ENCODE data around the gene APOL1.

Gene APOL1

DNA sequence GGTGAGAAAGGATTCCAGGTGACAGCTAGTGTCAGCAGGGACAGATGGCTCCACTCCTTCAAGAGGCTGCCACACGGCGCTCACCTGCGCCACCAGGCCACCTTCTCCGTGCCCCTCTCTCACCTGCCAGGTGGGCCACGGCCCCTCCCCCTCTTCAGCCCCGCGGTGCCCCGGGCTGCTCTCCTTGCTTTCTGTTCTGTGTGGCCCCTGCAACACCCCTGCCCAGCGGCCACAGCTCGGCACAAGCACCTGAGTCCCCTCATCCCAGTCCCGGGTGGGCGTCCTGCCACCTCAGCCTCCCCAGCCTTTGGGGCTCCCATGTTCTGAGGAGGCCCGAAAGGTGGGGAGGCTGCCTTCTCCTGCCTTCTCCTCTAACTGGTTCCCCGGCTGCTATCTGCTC is 46.4 kb downstream of the APOL1 start:
- no peak overlapping the region for H3K4me2 ChIP-seq (ENCODE audit: low read depth, low read length)
- no peaks in the 10 kb centered on the region for H3K4me1 ChIP-seq (ENCODE audit: low read length)
- TF ChIP-seq EZH2phosphoT487 (IDR thresholded peaks at IDR 0.05; ENCODE audit: low read length) = no peak
- TF ChIP-seq, protein P1, sequence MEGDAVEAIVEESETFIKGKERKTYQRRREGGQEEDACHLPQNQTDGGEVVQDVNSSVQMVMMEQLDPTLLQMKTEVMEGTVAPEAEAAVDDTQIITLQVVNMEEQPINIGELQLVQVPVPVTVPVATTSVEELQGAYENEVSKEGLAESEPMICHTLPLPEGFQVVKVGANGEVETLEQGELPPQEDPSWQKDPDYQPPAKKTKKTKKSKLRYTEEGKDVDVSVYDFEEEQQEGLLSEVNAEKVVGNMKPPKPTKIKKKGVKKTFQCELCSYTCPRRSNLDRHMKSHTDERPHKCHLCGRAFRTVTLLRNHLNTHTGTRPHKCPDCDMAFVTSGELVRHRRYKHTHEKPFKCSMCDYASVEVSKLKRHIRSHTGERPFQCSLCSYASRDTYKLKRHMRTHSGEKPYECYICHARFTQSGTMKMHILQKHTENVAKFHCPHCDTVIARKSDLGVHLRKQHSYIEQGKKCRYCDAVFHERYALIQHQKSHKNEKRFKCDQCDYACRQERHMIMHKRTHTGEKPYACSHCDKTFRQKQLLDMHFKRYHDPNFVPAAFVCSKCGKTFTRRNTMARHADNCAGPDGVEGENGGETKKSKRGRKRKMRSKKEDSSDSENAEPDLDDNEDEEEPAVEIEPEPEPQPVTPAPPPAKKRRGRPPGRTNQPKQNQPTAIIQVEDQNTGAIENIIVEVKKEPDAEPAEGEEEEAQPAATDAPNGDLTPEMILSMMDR (IDR thresholded peaks at IDR 0.05; ENCODE audit: low read length) = no peak
- TF ChIP-seq EZH2 (optimal IDR thresholded peaks at IDR 0.05; ENCODE audit: low read depth, low read length) = no peak
- peaks cover 9% of the 10 kb centered on the region for H3F3A ChIP-seq (ENCODE audit: insufficient read depth, low read length)
- H3K79me2 ChIP-seq (ENCODE audit: low read length) = peaks cover 76% of the 10 kb centered on the region
- no peak overlapping the region for H3K27ac ChIP-seq (ENCODE audit: low read length)
- no peaks in the 10 kb centered on the region for H4K20me1 ChIP-seq (ENCODE audit: insufficient read depth, low read length)
- no peak for DNase-seq
- H3K9ac ChIP-seq (ENCODE audit: low read length) = no peak overlapping the region
- H3K9me2 ChIP-seq (replicated peaks; ENCODE audit: insufficient read depth, low read length) = no peaks in the 10 kb centered on the region
- no peaks in the 10 kb centered on the region for H3K27me3 ChIP-seq (replicated peaks; ENCODE audit: insufficient read depth, low read length)
- H2AFZ ChIP-seq (ENCODE audit: low read length) = no peak overlapping the region
- H3K4me3 ChIP-seq (ENCODE audit: low read length) = no peak overlapping the region
- no peaks in the 10 kb centered on the region for H3K9me3 ChIP-seq (replicated peaks; ENCODE audit: insufficient read depth, low read length)
- peaks cover 53% of the 10 kb centered on the region for H3K36me3 ChIP-seq (replicated peaks; ENCODE audit: insufficient read depth, low read length)

DNA sequence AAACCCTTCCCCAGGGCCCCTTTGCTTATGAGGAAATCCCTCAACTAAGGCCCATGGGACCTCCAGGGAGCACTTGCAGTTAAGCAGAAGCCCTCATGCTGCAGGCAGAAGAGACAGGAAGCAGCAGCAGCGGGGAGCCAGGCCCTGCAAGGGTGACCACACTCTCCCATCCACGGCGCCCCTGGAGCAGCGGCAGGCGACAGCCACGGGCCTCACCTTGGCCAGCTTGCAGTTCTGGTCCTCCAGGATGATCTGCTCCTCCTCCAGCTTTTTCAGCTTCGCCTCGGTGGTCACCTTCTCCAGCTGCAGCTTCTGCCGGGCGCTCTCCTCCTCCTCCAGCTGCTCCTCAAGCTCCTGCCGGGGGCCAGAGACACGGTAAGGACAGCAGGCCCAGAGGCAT is 47.0 kb downstream of the APOL1 start:
- Histone ChIP-seq H3K4me3 (ENCODE audit: low read length) (no peak overlapping the region), H3K79me2 (ENCODE audit: low read length) (peaks cover 76% of the 10 kb centered on the region), H2AFZ (ENCODE audit: low read length) (no peak overlapping the region), H3K9ac (ENCODE audit: low read length) (no peak overlapping the region), H3K4me2 (ENCODE audit: low read depth, low read length) (no peak overlapping the region), H4K20me1 (ENCODE audit: insufficient read depth, low read length) (no peaks in the 10 kb centered on the region), H3K36me3 (replicated peaks; ENCODE audit: insufficient read depth, low read length) (peaks cover 49% of the 10 kb centered on the region), H3K4me1 (ENCODE audit: low read length) (no peaks in the 10 kb centered on the region), H3F3A (ENCODE audit: insufficient read depth, low read length) (peaks cover 9% of the 10 kb centered on the region), H3K9me2 (replicated peaks; ENCODE audit: insufficient read depth, low read length) (no peaks in the 10 kb centered on the region), H3K9me3 (replicated peaks; ENCODE audit: insufficient read depth, low read length) (no peaks in the 10 kb centered on the region), H3K27me3 (replicated peaks; ENCODE audit: insufficient read depth, low read length) (no peaks in the 10 kb centered on the region), H3K27ac (ENCODE audit: low read length) (no peak overlapping the region)
- TF ChIP-seq EZH2 (optimal IDR thresholded peaks at IDR 0.05; ENCODE audit: low read depth, low read length) (no peak), EZH2phosphoT487 (IDR thresholded peaks at IDR 0.05; ENCODE audit: low read length) (no peak)
- TF ChIP-seq, protein P1 (IDR thresholded peaks at IDR 0.05; ENCODE audit: low read length) = no peak
- no peak for DNase-seq

DNA sequence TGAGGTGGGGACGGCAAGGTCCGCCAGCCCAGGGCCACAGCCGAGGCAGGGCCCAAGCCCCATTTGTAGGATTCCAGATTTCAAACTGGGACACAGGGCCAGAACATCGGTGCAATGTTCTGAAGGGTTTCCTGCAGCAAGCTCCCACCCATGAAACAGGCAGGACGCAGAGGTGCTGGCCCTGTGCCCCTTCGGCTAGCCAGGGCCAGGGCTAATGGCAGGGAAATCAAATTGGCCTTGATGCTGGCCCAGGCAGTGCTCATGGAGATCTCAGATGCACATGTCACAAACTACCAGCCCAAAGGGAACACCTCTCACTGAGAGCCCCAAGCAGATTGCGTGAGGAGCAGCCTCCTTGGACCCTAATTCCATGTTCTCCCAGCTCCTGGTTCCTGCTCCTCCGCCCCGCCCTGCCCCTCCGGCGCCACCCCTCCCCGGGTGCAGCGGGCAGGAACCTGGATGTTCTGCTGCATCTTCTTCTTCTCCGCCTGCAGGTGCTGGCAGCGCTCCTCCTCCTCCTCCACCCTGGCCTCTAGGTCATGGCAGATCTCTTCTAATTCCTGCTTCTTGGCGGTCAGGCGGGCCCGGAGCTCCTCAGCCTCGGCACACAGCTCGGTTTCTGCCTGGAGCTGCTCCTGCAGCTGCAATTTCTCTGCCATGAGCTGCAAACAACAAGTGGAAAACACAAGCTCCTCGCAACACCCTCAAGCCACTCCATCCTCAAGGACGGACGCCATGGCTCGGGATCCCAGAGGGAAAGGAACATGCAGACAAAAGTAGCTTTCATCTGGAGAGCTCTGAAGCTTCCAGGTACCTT is 47.7 kb downstream of the APOL1 start:
- H3K79me2 ChIP-seq (ENCODE audit: low read length) = peaks cover 73% of the 10 kb centered on the region
- peaks cover 46% of the 10 kb centered on the region for H3K36me3 ChIP-seq (replicated peaks; ENCODE audit: insufficient read depth, low read length)
- H3K9me2 ChIP-seq (replicated peaks; ENCODE audit: insufficient read depth, low read length) = no peaks in the 10 kb centered on the region
- no peaks in the 10 kb centered on the region for H3K27me3 ChIP-seq (replicated peaks; ENCODE audit: insufficient read depth, low read length)
- no peak for DNase-seq
- H3K4me2 ChIP-seq (ENCODE audit: low read depth, low read length) = no peak overlapping the region
- no peak overlapping the region for H3K9ac ChIP-seq (ENCODE audit: low read length)
- peaks cover 9% of the 10 kb centered on the region for H3F3A ChIP-seq (ENCODE audit: insufficient read depth, low read length)
- H2AFZ ChIP-seq (ENCODE audit: low read length) = no peak overlapping the region
- H3K4me1 ChIP-seq (ENCODE audit: low read length) = no peaks in the 10 kb centered on the region
- no peak overlapping the region for H3K4me3 ChIP-seq (ENCODE audit: low read length)
- no peak for TF ChIP-seq EZH2 (optimal IDR thresholded peaks at IDR 0.05; ENCODE audit: low read depth, low read length)
- TF ChIP-seq, protein P1 (IDR thresholded peaks at IDR 0.05; ENCODE audit: low read length) = no peak
- TF ChIP-seq EZH2phosphoT487 (IDR thresholded peaks at IDR 0.05; ENCODE audit: low read length) = no peak
- H3K27ac ChIP-seq (ENCODE audit: low read length) = no peak overlapping the region
- H3K9me3 ChIP-seq (replicated peaks; ENCODE audit: insufficient read depth, low read length) = no peaks in the 10 kb centered on the region
- no peaks in the 10 kb centered on the region for H4K20me1 ChIP-seq (ENCODE audit: insufficient read depth, low read length)

Data from MM.1S (cell line).